SU-DHL-6 (cell line): ENCODE data around the gene DMRT1.
A peak's percentile ranks its signal among the peaks of the same experiment; 100 is the strongest.

Experiments
- H2AFZ ChIP-seq: fragments of 200-600 bp; sonication (generic); 2 replicates; pipeline ENCODE4 v1.6.1; 2014; ENCODE audit warnings: low read depth, mild to moderate bottlenecking, moderate library complexity, mixed read lengths, antibody characterized with exemption, low read length; ENCODE audit not compliant: severe bottlenecking
- H3F3A ChIP-seq: fragments of 200-600 bp; shearing (Covaris generic); 2 replicates; pipeline ENCODE4 v1.6.0; 2016; ENCODE audit warnings: antibody characterized with exemption, mild to moderate bottlenecking; ENCODE audit not compliant: insufficient read depth
- H3K27ac ChIP-seq: fragments of 200-600 bp; sonication (generic); 2 replicates; pipeline ENCODE4 v1.5.1; 2016; ENCODE audit warnings: low read depth, mild to moderate bottlenecking, low read length, moderate library complexity, mixed read lengths
- H3K27me3 ChIP-seq: fragments of 200-600 bp; sonication (generic), shearing (Covaris generic); 2 replicates; pipeline ENCODE4 v1.6.0; 2014; ENCODE audit warnings: mild to moderate bottlenecking, low read length
- H3K36me3 ChIP-seq: fragments of 200-600 bp; sonication (generic); 2 replicates; pipeline ENCODE4 v1.6.1; 2014; ENCODE audit warnings: mild to moderate bottlenecking, low read length, mixed read lengths
- H3K4me2 ChIP-seq: fragments of 300-600, 200-600 bp; shearing (Covaris generic), sonication (generic); 2 replicates; pipeline ENCODE4 v1.6.0; 2014; ENCODE audit warnings: low read length, low read depth, mild to moderate bottlenecking; ENCODE audit not compliant: poor library complexity, severe bottlenecking
- H3K4me3 ChIP-seq: fragments of 200-600 bp; sonication (generic); 2 replicates; pipeline ENCODE4 v1.5.1; 2014; ENCODE audit warnings: antibody characterized with exemption, low read length, mild to moderate bottlenecking, mixed read lengths; ENCODE audit not compliant: insufficient read depth, poor library complexity, severe bottlenecking
- H3K79me2 ChIP-seq: fragments of 200-600 bp; sonication (generic); 2 replicates; pipeline ENCODE4 v1.6.1; 2014; ENCODE audit warnings: mild to moderate bottlenecking, low read length, moderate library complexity; ENCODE audit not compliant: insufficient read depth
- H3K9ac ChIP-seq: fragments of 200-600 bp; sonication (generic); 2 replicates; pipeline ENCODE4 v1.7.0; 2014; ENCODE audit warnings: mild to moderate bottlenecking, low read length
- H3K9me2 ChIP-seq: fragments of 200-600 bp; sonication (generic); replicated peaks from 2 replicates; pipeline ENCODE4 v1.6.1; 2014; ENCODE audit warnings: low read length; ENCODE audit not compliant: insufficient read depth
- H3K9me3 ChIP-seq: fragments of 200-600 bp; sonication (generic); 2 replicates; pipeline ENCODE4 v1.6.1; 2014; ENCODE audit warnings: low read length, mixed read lengths; ENCODE audit not compliant: insufficient read depth
- H4K20me1 ChIP-seq: fragments of 200-600 bp; sonication (generic); 2 replicates; pipeline ENCODE4 v1.6.1; 2014; ENCODE audit warnings: low read depth, mild to moderate bottlenecking, antibody characterized with exemption, low read length, moderate library complexity, mixed read lengths
- EZH2phosphoT487 ChIP-seq: fragments of 200-600 bp; sonication (generic), shearing (Covaris generic); conservative IDR thresholded peaks from 2 replicates; pipeline ENCODE4 v1.6.1; 2018; ENCODE audit warnings: mild to moderate bottlenecking, antibody characterized with exemption, low read length, moderate library complexity, mixed read lengths
- TF ChIP-seq, protein P1 (sequence below): fragments of 200-600 bp; sonication (generic); IDR thresholded peaks from one replicate; pipeline ENCODE4 v1.5.1; 2017; ENCODE audit warnings: antibody characterized with exemption, mild to moderate bottlenecking, low read length, moderate library complexity; ENCODE audit not compliant: insufficient read depth, poor library complexity, severe bottlenecking

Gene DMRT1

DNA sequence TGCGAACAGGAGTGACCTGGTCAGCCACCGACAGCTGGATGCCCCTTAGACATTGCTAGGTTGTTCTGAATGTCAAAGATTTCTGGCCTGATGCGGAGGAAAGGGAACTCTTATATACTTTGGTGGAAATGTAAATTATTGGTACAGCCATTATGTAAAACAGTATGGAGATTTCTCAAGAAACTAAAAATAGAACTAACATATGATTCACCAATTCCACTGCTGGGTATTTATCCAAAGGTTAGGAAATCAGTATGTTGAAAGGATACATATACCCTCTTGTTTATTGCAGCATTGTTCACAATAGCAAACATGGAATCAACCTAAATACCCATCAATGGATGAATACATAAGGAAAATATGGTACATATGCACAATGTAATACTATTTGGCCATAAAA is 166.7 kb downstream of the DMRT1 start:
- Histone ChIP-seq H3K27me3 (no peaks in the 10 kb centered on the region), H3K9ac (no peak overlapping the region), H3K4me2 (no peak overlapping the region)

DNA sequence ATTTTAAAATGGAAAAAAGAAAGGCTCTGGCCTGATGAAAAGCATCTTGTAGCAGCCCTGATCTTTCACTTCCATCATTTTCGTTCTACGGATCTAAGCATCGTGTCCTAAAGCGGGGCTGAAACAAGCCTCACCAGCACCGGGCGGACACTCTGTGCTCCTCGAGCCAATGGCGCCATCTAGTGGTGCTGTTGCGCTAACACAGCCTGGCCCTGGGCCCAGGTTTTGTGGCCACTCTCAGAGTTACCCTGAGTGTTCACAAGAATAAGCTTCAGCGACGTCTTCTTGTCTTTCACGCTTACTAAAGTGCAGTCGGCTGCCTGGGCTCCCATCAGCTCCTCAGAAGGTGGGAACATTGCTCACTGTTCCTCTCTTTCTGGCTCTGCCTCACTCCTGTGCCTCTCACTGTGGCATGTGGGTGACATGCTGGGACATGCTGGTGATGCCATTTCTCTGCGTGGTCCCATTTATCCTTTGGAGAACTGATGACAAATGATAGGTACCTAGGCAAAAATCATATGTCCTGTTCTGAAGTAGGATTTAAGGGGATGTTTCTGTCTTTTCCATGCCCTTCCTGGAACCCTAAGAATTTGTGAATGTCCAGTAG is 167.7 kb downstream of the DMRT1 start:
- TF ChIP-seq, protein P1, sequence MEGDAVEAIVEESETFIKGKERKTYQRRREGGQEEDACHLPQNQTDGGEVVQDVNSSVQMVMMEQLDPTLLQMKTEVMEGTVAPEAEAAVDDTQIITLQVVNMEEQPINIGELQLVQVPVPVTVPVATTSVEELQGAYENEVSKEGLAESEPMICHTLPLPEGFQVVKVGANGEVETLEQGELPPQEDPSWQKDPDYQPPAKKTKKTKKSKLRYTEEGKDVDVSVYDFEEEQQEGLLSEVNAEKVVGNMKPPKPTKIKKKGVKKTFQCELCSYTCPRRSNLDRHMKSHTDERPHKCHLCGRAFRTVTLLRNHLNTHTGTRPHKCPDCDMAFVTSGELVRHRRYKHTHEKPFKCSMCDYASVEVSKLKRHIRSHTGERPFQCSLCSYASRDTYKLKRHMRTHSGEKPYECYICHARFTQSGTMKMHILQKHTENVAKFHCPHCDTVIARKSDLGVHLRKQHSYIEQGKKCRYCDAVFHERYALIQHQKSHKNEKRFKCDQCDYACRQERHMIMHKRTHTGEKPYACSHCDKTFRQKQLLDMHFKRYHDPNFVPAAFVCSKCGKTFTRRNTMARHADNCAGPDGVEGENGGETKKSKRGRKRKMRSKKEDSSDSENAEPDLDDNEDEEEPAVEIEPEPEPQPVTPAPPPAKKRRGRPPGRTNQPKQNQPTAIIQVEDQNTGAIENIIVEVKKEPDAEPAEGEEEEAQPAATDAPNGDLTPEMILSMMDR = peak; percentile 80
- no peak for TF ChIP-seq EZH2phosphoT487
- no peak overlapping the region for H3K27ac ChIP-seq
- no peak overlapping the region for H3K4me2 ChIP-seq
- no peak overlapping the region for H3K9ac ChIP-seq
- no peaks in the 10 kb centered on the region for H3K79me2 ChIP-seq
- no peaks in the 10 kb centered on the region for H3K9me2 ChIP-seq
- H3K9me3 ChIP-seq = no peaks in the 10 kb centered on the region
- H3K27me3 ChIP-seq = no peaks in the 10 kb centered on the region
- no peaks in the 10 kb centered on the region for H3K36me3 ChIP-seq
- H4K20me1 ChIP-seq = no peaks in the 10 kb centered on the region
- H3F3A ChIP-seq = no peaks in the 10 kb centered on the region
- H2AFZ ChIP-seq = no peak overlapping the region
- H3K4me3 ChIP-seq = no peak overlapping the region

More for the DNA sequence above, 166.7 kb downstream of the DMRT1 start:
- H3K27ac ChIP-seq = no peak overlapping the region
- no peaks in the 10 kb centered on the region for H4K20me1 ChIP-seq
- no peaks in the 10 kb centered on the region for H3K36me3 ChIP-seq
- no peaks in the 10 kb centered on the region for H3K9me3 ChIP-seq
- no peak overlapping the region for H2AFZ ChIP-seq
- H3K79me2 ChIP-seq = no peaks in the 10 kb centered on the region
- no peak overlapping the region for H3K4me3 ChIP-seq
- H3F3A ChIP-seq = no peaks in the 10 kb centered on the region
- TF ChIP-seq EZH2phosphoT487 = no peak
- TF ChIP-seq, protein P1 = no peak
- H3K9me2 ChIP-seq = no peaks in the 10 kb centered on the region

DNA sequence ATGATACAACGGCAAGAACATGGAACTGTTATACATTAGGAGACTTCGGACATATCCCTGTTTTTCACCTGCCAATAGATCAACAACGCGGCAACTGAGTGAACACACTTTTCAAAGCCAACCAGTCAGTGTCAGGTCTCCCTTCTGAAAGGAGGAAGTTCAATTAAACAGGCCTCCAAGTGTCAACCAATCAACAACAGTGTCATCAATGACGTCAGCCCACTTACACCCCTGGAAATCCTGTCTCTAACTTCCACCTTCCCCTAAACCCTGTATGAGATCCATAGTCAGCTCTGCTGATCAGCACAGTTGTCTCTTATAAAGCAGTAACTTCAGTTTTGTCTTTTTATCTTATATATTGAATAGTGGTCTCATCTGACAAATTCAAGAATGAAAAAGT is 171.5 kb downstream of the DMRT1 start:
- no peak overlapping the region for H2AFZ ChIP-seq
- no peak overlapping the region for H3K9ac ChIP-seq

More for the DNA sequence above, 171.5 kb downstream of the DMRT1 start:
- H3K27me3 ChIP-seq = no peaks in the 10 kb centered on the region
- H3K4me3 ChIP-seq = no peak overlapping the region
- H3K36me3 ChIP-seq = no peaks in the 10 kb centered on the region
- TF ChIP-seq EZH2phosphoT487 = no peak
- TF ChIP-seq, protein P1 = no peak
- H3F3A ChIP-seq = no peaks in the 10 kb centered on the region
- no peak overlapping the region for H3K27ac ChIP-seq
- H3K9me2 ChIP-seq = no peaks in the 10 kb centered on the region
- H4K20me1 ChIP-seq = no peaks in the 10 kb centered on the region
- H3K9me3 ChIP-seq = no peaks in the 10 kb centered on the region
- H3K4me2 ChIP-seq = no peak overlapping the region
- H3K79me2 ChIP-seq = no peaks in the 10 kb centered on the region
